Stimulated activated effector memory CD8-positive, alpha-beta T cell treated with anti-CD3 and anti-CD28 coated beads, Interleukin-12 subunit alpha, Interleukin-12 subunit beta, amount 100 ng/mL, for 72 hours (primary cell): ENCODE data around the gene RXRB.
"Not testable (repeated sequence)": the region's sequence is repeated elsewhere in the genome, so short reads cannot be mapped to it uniquely, and the experiment has no call there.

Experiments used
- ATAC-seq: fragments of 150-1000 bp; cut with Tn5 transposase; 2 replicates; pipeline ENCODE4 v1.10.0; 2021
- DNase-seq, 2 donors: peaks; one replicate each; pipeline ENCODE4 v3.0.0; 2021 to 2022; ENCODE audit warnings: low spot score in 2 of 2
- H3K27ac Mint-ChIP-seq: one replicate; pipeline ENCODE4 v1.8.0; 2022; ENCODE audit warnings: mild to moderate bottlenecking, mixed read lengths
- H3K36me3 Mint-ChIP-seq: one replicate; pipeline ENCODE4 v1.8.0; 2022; ENCODE audit warnings: mild to moderate bottlenecking, mixed read lengths
- H3K4me1 Mint-ChIP-seq: one replicate; pipeline ENCODE4 v1.8.0; 2022; ENCODE audit warnings: mixed read lengths
- H3K4me3 Mint-ChIP-seq: one replicate; pipeline ENCODE4 v1.8.0; 2022; ENCODE audit warnings: mild to moderate bottlenecking, mixed read lengths
- H3K9me3 Mint-ChIP-seq: one replicate; pipeline ENCODE4 v1.8.0; 2022; ENCODE audit warnings: mixed read lengths

RXRB gene

GRCh38 chr6:33200219-33201146 is at the start of gene RXRB, which contains the start of gene SLC39A7:
Gene RXRB, minus strand, starts transcription at chr6:33200665. Its CDS starts 189 bp downstream, at chr6:33200476.
Gene SLC39A7, plus strand, starts transcription at chr6:33200867. Its CDS starts 379 bp downstream, at chr6:33201246.
- H3K4me1 Mint-ChIP-seq = peaks cover 84% of the 10 kb centered on the region
- peak; percentile 68 for ATAC-seq
- DNase-seq = peak; percentile 91 to 97
- no peaks in the 10 kb centered on the region for H3K9me3 Mint-ChIP-seq
- H3K36me3 Mint-ChIP-seq = peaks cover 84% of the 10 kb centered on the region
- peak within 1 kb of the TSS; percentile 98 for H3K27ac Mint-ChIP-seq
- H3K4me3 Mint-ChIP-seq = peak within 1 kb of the TSS; percentile 92

GRCh38 chr6:33249732-33250630 is 49.5 kb upstream of the RXRB start:
- Mint-ChIP-seq H3K4me1 (peaks cover 48% of the 10 kb centered on the region), H3K9me3 (no peaks in the 10 kb centered on the region), H3K27ac (peak overlapping the region; percentile 96), H3K36me3 (peaks cover 59% of the 10 kb centered on the region), H3K4me3 (peak overlapping the region; percentile 91)
- DNase-seq = peak in 1 of 2 donors; percentile 55
- no peak for ATAC-seq

- Mint-ChIP-seq H3K9me3 (no peaks in the 10 kb centered on the region), H3K4me1 (peaks cover 48% of the 10 kb centered on the region), H3K4me3 (peak overlapping the region; percentile 91), H3K36me3 (peaks cover 51% of the 10 kb centered on the region), H3K27ac (peak overlapping the region; percentile 96)
- DNase-seq (peak; percentile 84 to 97), ATAC-seq (peak; percentile 94)
Observed at GRCh38 chr6:33248932-33249731, 48.7 kb upstream of the RXRB start.

- H3K4me1 Mint-ChIP-seq = peaks cover 48% of the 10 kb centered on the region
- DNase-seq = no peak
Observed at GRCh38 chr6:33248643-33248931, 48.1 kb upstream of the RXRB start.

GRCh38 chr6:33247977-33248642 is 47.6 kb upstream of the RXRB start:
- peak overlapping the region; percentile 91 for H3K4me3 Mint-ChIP-seq
- ATAC-seq (peak; percentile 57), DNase-seq (peak; percentile 94 to 98)
- peaks cover 47% of the 10 kb centered on the region for H3K4me1 Mint-ChIP-seq
- no peaks in the 10 kb centered on the region for H3K9me3 Mint-ChIP-seq
- H3K27ac Mint-ChIP-seq = peak overlapping the region; percentile 96
- H3K36me3 Mint-ChIP-seq = peaks cover 46% of the 10 kb centered on the region

More at GRCh38 chr6:33248643-33248931, 48.1 kb upstream of the RXRB start:
- Mint-ChIP-seq H3K27ac (peak overlapping the region; percentile 96), H3K4me3 (peak overlapping the region; percentile 91), H3K9me3 (no peaks in the 10 kb centered on the region), H3K36me3 (peaks cover 51% of the 10 kb centered on the region)
- peak; percentile 41 for ATAC-seq

GRCh38 chr6:33243476-33243875 is 43.0 kb upstream of the RXRB start:
- no peak overlapping the region for H3K4me3 Mint-ChIP-seq
- H3K36me3 Mint-ChIP-seq = peaks cover 3% of the 10 kb centered on the region
- ATAC-seq (no peak), DNase-seq (no peak)
- no peaks in the 10 kb centered on the region for H3K9me3 Mint-ChIP-seq
- H3K27ac Mint-ChIP-seq = no peak overlapping the region
- peaks cover 25% of the 10 kb centered on the region for H3K4me1 Mint-ChIP-seq

- Mint-ChIP-seq H3K27ac (no peak overlapping the region), H3K4me1 (peaks cover 17% of the 10 kb centered on the region), H3K36me3 (no peaks in the 10 kb centered on the region), H3K9me3 (no peaks in the 10 kb centered on the region), H3K4me3 (peak overlapping the region; percentile 42)
- DNase-seq (no peak), ATAC-seq (peak; percentile 96)
Observed at GRCh38 chr6:33241968-33242367, 41.5 kb upstream of the RXRB start.

GRCh38 chr6:33237741-33238140 is 37.3 kb upstream of the RXRB start:
- no peak for ATAC-seq
- no peak for DNase-seq
- Mint-ChIP-seq H3K4me1 (peaks cover 17% of the 10 kb centered on the region), H3K27ac (no peak overlapping the region), H3K9me3 (no peaks in the 10 kb centered on the region), H3K4me3 (no peak overlapping the region), H3K36me3 (no peaks in the 10 kb centered on the region)

- no peak overlapping the region for H3K27ac Mint-ChIP-seq
- H3K9me3 Mint-ChIP-seq = no peaks in the 10 kb centered on the region
- H3K4me1 Mint-ChIP-seq = peaks cover 9% of the 10 kb centered on the region
- ATAC-seq (no peak), DNase-seq (no peak)
- H3K4me3 Mint-ChIP-seq = no peak overlapping the region
- H3K36me3 Mint-ChIP-seq = no peaks in the 10 kb centered on the region
Observed at GRCh38 chr6:33236852-33237251, 36.4 kb upstream of the RXRB start.

GRCh38 chr6:33236328-33236727 is 35.9 kb upstream of the RXRB start:
- Mint-ChIP-seq H3K4me1 (peaks cover 6% of the 10 kb centered on the region), H3K9me3 (no peaks in the 10 kb centered on the region), H3K27ac (no peak overlapping the region), H3K4me3 (no peak overlapping the region), H3K36me3 (no peaks in the 10 kb centered on the region)
- DNase-seq (no peak), ATAC-seq (no peak)

- no peak for ATAC-seq
- no peak overlapping the region for H3K4me3 Mint-ChIP-seq
- no peaks in the 10 kb centered on the region for H3K9me3 Mint-ChIP-seq
- no peak for DNase-seq
- H3K36me3 Mint-ChIP-seq = no peaks in the 10 kb centered on the region
- H3K27ac Mint-ChIP-seq = peak overlapping the region; percentile 37
- H3K4me1 Mint-ChIP-seq = peaks cover under 1% of the 10 kb centered on the region
Observed at GRCh38 chr6:33235221-33235634, 34.8 kb upstream of the RXRB start.

GRCh38 chr6:33226503-33227120 is 26.1 kb upstream of the RXRB start:
- not testable (repeated sequence) for DNase-seq, H3K9me3 Mint-ChIP-seq, ATAC-seq, H3K4me1 Mint-ChIP-seq, H3K27ac Mint-ChIP-seq, H3K4me3 Mint-ChIP-seq, H3K36me3 Mint-ChIP-seq

- DNase-seq (no peak), ATAC-seq (no peak)
- H3K27ac Mint-ChIP-seq = no peak overlapping the region
- peaks cover 11% of the 10 kb centered on the region for H3K36me3 Mint-ChIP-seq
- H3K4me3 Mint-ChIP-seq = no peak overlapping the region
- no peaks in the 10 kb centered on the region for H3K9me3 Mint-ChIP-seq
- H3K4me1 Mint-ChIP-seq = peaks cover 17% of the 10 kb centered on the region
Observed at GRCh38 chr6:33217681-33218080, 17.2 kb upstream of the RXRB start.

- peak overlapping the region; percentile 46 for H3K27ac Mint-ChIP-seq
Observed at GRCh38 chr6:33217246-33217645, 16.8 kb upstream of the RXRB start.

More at GRCh38 chr6:33217246-33217645, 16.8 kb upstream of the RXRB start:
- ATAC-seq (no peak), DNase-seq (no peak)
- peaks cover 22% of the 10 kb centered on the region for H3K4me1 Mint-ChIP-seq
- H3K9me3 Mint-ChIP-seq = no peaks in the 10 kb centered on the region
- H3K4me3 Mint-ChIP-seq = no peak overlapping the region
- H3K36me3 Mint-ChIP-seq = peaks cover 16% of the 10 kb centered on the region
